NCI-H2196 treated with DMSO at 0.1 percent for 48 hours (cell line): ENCODE data around the gene RANBP3.
A peak's percentile ranks its signal among the peaks of the same experiment; 100 is the strongest.

Source experiments
- DNase-seq: peaks from one replicate; lab custom pipeline; 2025; ENCODE audit not compliant: unreplicated experiment; lab: John Stamatoyannopoulos, UW

Gene RANBP3

DNA sequence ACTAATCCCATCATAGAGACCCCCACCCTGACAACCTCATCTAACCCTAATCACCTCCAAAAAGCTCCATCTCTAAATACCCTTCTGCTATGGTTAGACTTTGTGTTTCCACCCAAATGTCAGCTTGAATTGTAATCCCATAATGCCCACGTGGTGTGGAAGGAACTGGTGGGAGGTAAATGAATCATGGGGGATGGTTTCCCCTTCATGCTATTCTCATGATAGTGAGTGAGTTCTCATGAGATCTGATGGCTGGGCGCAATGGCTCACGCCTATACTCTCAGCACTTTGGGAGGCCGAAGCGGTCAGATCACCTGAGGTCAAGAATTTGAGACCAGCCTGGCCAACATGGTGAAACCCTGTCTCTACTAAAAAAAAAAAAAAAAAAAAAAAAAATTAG, 70.7 kb downstream of the RANBP3 start:
- no peak for DNase-seq

DNA sequence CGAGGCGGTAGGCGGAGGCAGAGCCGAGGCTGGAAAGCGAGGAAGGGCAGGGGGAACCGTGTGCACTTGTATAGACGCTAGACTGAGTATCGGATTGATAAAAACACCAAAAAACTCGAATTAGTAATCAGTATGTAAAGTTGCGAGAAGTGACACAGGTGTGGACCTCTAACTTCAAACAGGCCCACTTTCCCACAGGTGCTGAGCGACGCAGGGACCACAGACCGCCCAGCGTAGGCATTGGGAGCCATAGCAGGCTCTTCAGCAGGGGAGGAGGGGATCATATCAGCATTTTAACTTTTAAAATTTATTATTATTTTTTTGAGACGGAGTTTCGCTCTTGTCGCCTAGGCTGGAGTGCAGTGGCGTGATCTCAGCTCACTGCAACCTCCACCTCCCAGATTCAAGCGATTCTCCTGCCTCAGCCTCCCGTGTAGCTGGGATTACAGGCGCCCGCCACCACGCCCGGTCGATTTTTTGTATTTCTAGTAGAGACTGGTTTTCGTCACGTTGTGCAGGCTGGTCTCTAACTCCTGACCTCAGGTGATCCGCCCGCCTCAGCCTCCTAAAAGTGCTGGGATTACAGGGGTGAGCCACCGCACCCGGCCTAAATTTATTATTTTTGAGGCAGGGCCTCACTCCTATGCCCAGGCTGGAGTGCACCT, 72.7 kb downstream of the RANBP3 start:
- DNase-seq, result no peak

DNA sequence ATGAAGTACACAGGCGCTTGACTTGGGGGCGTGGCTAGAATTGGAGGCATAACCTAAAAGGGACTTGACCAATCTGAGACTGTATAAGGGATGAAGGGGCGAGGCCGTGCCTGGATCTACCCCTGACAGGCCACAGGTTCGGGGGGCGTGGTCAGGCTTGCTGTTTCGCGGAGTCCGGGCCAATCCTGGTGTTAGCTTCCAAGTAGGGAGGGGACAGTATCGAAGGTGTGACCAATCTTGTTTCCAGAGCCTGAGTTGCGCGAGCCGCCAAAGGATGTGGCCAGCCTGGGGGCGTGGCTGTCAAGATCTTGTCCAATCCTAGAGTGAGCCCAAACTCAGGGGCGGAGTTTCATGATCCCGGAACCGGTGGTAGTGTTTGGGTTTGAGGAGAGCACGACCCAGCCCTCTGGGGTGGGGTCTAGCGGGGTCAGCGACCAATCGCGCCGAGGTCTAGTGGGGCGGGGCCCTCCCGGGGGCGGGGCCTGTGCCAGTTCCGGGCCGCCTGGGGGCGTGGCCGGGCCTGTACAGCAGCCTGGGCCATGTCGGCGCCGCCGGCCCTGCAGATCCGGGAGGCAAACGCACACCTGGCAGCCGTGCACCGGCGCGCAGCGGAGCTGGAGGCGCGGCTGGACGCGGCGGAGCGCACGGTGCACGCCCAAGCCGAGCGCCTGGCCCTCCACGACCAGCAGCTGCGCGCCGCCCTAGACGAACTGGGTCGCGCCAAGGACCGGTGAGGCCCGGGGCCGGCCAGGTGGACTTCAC, 73.4 kb downstream of the RANBP3 start, which contains the start of gene VMAC:
Gene VMAC (plus strand): TSS at position 521 of the 762 bp plus-strand sequence. CDS start 19 bp downstream, at position 540.
- peak; percentile 100 for DNase-seq

DNA sequence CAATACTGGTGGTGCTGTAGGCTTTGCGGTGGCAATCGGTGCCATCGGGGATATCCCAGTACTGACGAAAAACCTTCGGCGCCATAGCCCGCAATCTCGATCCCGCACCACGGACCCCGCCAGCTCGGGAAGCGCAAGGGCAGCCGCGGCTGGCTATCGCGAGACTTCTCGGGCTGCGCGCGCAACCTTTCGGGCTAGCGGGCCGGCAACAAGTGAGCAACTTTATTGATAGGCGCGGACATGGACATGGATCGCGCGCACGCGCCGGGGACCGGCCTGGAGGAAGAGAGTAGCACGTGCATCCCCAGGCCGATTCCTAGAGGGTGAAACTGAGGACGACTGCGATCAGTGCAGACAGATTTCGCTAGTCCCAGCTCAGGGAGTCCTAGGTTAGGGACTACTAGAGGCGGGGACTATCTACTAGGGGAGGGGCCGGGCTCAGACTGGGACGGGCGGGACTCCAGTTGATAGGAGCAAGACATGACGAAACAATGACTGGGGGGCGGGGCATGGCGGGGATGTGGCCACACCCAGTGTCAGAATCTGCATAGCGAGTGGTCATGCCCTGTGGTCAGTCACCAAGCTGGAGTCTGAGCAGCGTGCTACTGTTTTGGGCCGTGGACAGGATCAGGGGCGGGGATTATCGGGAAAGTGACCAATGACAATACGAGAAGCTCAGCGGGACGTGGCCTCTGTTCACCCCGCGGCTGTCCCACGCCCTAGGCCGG, 74.2 kb downstream of the RANBP3 start, which contains the start of gene NDUFA11:
Gene NDUFA11 (minus strand): TSS at position 167 of the 728 bp plus-strand sequence. CDS start 82 bp downstream, at position 85.
- DNase-seq, result peak; percentile 95

DNA sequence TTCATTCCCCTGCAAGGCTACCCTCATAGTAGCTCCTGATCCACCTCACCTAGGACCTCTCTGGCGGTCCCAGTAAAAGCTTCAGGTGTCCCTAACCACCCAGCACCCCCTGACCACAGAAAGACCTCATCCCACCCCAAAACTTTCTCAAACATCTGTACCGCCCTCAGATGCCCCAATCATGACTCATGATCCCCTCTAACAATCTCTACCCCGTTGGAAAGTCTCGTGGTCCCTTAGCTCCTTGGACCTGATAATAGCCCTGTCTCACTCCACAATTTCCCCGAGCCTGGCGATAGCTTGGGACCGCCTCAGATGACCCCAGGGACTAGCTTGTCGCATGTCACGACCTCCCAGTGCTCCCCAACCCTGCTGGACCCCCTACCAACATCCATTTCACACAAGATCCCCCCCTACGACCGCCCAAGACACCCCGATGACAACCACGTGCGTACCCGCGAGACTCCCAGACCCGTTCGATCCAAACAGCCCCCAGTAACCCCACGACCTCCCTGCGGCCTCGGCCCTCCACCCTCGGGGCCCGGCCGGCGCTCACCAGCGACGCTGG, 74.8 kb downstream of the RANBP3 start:
- no peak for DNase-seq

DNA sequence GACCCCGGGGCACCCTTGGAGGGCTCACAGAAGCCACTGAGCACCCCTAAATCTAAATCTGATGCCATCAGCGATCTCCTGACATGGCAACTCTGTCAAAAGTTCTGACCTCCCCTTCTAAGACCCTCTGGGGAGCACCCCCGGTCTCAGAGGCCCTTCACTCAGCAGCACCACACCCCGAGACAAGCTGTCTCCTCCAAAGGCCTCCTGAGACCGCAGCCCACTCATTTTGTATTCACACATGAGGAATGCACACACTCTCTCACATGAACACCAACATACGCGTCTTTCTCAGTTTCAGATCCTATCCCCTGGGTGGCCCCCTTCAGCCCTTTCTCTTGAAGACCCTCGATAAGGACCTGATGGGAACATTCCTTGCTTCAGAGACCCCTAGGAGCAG, 77.0 kb downstream of the RANBP3 start:
- DNase-seq, result no peak

DNA sequence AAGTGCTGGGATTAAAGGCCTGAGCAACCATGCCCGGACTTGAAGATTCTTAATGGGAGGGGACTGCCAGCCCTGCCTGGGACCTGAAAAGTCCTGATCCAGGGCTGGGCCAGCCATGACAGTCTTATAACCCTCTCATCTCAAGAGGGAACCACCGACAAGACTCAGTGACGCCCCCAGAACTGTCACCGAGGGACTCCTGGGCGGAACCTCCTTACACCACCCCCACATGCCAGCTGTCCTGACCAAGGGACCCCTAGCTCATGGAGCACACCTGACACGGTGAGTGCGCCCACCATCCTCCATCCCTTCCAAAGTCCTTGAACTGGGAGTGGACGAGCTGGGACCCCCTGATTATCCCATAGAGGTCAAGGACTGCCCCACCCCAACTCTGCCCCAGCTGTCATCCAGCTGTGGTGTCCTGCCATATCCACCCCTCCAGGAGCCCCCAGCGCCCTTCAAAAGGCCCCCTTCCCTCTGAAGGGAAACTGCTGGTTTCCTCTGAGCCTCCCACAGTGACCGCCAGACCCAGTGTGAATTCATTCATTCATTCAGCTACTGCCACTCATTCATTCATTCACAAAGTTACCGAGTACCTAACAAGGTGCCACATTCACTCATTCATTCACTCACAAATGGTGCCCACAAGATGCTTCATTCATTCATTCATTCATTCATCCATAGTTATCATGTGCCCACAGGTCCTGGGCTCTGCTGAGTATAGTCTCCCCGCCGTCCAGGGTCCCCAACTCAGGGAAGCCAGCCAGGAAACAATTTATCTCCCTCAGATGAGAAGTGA, 78.0 kb downstream of the RANBP3 start:
- DNase-seq, result no peak

DNA sequence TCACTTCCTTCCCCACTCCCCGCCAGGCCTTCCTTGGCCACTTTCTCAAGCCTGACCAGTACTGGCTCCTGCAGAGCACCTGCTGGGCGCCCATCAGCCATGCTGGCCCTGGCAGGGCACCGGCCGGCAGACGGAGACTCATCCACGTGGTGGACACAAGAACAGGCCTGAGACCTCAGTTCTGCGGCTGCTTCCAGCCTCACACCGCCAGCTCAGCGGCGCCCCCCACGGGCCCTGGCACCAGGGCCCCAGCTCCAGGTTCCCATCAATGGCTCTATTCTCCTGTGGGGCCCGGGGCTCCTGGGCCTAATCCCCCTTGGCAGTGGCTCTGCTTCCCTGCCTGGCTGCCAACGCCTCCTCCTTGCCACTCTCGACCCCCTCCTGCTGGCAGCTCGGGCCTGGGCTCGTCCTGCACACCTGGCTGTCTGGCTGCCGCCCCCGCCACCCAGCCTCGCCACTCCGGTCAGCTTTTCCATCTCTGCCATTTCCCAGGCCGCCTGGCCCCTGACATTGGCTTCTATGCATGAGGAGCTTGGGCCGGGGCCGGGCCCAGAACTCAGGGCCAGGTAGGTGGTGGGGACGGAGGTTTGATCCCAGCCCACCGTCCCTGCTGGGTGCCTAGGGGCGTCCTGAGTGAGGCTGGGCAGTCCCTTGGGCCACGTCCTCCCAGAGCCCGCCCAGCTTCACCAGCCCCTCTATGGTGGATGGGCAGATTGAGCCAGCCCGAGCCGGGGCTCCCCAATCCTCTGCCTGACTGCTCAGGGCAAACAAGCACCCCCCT, 80.6 kb downstream of the RANBP3 start:
- DNase-seq, result no peak

DNA sequence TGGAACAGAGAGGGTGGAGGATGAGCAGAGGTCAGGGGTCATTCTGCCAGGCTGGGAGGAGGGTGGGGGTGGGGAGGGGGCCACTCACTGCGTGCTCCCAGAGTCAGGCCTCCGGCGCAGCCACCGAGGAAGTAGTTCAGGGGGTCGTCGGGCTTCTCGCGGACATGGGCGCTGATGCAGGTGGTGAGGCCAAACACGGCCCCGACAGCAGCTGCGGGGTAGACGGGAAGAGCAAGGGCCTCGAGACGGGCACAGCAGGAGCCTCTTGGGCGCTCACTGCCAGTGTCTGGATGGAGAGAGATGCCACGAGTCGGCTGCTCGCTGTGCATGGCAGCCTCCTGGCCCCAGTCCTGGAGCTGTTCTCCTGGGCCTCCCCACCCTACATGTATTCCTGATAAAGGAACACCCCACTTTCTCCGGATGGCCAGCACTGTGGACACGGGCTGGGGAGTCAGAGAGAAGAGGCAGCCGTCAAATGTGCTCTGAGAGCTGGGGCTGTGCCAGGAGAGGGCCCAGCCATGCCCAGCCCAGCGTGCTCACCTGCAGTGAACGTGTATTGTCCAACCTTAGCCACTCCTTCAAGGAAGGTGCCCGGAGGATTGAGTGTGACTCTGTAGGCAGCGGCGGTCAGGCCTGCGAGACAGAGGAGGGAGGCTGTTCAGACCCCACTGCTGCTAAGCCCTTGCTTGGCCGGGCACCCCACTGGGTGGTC, 81.4 kb downstream of the RANBP3 start:
- DNase-seq, result no peak

DNA sequence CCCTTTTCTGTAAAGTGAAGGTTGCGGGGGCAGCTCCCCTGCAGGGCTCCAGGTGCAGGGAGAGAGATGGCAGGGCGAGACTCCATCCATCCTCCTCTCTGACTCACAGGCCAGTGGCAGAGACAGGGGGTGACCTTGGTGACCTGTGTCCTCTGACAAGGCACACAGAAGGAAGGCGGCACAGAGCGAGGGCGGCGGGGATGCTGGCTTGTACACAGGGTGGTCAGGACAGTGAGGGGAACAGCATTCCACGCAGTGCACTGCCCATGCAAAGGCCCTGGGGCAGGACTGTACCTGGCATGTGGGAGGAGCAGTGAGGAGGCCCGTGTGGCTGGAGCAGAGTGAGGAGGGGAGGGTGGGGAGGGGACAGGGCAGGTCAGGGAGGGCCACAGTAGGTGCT, 82.0 kb downstream of the RANBP3 start:
- DNase-seq, result no peak

DNA sequence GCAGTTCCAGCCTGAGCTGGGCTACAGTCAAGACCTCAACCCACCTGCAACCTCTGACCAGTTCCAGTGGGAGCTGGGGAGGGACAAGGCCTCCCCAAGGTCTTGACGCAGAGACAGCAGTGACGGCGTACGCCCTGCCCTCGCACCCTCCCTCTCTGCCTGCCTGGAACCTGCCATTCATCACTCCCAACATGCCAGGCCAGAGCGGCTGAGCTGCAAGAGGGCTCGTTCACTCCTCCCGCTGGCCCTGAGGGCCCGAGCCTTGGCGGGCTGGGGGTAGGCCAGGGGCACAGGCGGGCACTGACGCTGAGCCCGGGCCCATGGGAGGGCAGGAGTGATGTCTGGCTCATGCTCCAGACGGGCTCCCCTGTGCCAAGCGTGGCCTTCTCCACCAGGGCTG, 82.5 kb downstream of the RANBP3 start:
- DNase-seq, result no peak

DNA sequence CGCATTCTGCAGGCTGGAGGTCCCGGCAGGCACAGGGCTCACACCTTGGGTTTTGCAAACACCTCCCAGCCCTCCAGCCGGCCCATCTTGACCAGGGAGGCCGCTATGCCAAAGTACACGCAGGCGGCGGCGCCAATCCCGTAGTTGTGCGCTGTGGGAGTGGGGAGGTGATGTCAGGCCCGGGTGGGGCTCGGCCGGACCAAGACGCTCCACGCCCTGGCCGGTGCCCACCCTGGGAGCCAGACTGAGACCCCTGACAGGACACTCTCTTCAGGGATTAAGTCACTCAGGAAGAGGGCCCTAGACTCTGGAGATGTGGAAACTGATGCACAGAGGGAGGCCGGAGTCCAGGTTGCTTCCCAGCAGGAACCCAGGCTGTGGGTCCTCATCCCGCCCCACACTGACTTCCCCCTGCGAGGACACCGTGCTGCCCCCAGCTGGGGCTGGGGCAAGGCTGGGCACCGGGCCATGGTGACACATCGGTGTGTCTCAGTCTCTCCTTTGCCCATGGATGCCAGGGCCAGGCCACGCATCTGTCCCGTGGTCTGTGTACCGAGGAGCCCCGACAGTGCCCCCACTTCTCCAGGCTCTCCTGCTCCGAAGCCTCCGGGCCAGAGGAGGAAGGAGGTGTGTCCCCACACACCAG, 83.1 kb downstream of the RANBP3 start:
- DNase-seq, result no peak

DNA sequence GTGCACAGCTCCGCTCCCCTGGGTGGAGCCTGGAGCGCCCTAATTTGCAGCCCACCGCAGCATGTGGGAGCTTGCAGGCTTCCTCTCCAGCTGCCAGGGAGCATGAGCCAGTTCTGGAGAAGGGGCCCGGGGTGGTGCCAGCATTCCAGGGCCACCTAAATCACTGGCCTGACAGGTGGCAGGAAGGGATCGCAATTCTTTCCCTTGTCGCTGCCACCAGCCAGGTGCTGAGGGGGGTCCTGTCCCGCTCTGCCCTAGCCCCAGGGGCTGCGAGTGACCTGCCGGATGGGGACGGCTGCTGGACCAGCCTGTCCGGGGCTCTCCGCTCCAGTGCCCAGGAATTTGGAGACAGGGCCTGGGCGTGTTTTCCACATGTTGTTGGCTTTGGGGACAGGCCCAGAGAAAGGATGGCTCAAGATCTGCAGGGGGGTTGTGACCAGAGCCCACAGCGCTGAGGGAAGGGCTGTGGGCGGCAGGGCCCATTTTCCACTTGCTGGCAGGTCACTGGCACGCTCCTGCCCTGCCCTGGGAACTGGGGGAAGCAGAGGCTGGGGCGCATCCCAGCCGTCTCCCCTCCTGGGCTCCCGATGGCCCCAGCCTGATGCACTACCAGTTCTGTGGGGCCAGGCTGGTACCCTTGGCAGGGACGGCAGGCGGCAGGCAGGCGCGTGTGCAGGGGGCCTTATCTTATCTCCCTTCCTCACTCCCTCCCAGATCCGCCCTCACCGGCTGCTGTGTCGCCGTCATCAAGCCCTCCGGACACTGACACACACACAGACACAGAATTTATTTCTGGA, 83.8 kb downstream of the RANBP3 start:
- no peak for DNase-seq

DNA sequence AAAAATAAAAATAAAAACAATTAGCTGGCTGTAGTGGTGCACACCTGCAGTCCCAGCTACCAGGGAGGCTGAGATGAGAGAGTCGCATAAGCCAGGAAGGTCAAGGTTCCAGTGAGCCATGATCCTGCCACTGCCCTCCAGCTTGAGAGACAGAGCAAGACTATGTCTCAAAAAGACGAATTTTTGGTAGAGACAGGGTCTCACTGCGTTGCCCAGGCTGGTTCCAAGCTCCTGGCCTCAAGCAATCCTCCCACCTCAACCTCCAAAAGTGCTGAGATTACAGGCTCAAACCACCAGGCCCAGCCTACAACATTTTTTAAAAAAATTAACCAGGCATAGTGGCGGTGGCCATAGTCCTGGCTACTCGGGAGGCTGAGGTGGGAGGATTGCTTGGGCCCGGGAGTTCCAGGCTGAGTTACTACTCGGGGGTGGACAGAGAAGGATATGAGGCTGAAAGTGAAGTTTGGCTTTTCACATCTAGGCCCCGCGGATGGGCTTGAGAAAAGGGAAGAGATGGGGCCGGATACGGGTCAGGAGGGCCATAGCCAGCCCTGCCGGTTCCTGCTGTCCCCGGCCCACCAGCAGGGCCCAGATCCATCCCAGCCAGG, 84.5 kb downstream of the RANBP3 start:
- no peak for DNase-seq

DNA sequence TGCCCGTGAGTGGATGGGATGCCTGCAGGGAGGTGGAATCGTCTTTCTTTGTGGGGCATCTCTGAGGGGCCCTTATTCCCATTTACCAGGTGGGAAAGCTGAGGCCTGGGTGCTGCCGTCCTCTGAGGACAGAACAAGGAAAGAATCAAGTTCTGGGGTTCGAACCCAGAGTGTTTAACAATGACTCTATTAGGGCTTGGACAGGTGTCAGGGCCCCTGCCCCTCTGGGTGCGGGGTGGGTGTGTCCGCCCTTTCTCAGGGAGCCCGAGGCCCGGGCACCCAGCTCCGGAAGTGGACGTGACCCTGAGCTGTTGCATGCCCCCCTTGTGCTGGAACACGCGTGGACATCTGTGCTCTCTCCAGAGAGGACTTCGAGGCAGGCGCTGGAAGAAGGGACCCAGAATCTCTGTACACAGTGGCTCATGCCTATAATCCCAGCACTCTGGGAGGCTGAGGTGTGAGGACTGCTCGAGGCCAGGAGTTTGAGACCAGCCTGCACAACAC, 85.1 kb downstream of the RANBP3 start:
- no peak for DNase-seq

DNA sequence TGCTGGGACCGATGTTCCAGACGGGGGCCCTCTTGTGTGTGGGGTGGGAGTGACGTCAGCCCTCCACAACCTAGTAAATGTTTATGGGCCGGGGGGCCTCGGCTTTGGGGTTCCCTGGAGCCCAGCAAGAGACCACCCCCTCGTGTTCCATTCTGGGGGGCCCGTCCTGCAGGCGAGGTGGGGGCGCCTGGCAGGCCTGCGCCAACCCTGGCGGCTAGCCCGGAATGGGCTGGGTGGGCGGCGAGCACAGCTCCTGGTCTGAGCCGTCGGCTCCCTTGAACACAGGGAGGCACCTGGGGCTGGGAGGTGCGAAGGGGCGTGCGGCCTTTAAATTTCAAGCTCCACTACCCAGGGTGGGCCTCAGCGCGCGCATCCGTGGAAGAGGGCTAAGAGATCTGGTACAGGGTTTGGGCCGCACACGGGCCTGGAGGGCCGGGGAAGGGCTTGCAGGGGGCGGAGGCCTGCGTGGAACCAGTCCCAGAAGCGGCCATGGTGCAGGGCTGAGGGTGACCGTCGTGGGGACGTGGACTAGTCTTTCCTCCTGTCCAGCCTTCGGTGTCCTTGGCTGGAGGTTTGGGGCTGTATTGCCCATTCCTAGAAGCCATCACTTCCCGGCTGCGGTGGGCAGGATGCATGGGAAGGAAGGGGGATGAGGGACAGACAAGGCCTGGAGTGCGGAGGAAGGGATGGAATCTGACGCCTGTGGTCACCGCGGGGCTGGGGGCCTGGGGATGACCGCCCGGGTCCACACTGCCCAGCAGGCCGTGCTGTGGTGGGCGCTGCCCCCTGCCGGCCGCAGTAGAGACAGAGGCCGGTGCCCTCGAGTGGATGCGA, 85.8 kb downstream of the RANBP3 start:
- no peak for DNase-seq

DNA sequence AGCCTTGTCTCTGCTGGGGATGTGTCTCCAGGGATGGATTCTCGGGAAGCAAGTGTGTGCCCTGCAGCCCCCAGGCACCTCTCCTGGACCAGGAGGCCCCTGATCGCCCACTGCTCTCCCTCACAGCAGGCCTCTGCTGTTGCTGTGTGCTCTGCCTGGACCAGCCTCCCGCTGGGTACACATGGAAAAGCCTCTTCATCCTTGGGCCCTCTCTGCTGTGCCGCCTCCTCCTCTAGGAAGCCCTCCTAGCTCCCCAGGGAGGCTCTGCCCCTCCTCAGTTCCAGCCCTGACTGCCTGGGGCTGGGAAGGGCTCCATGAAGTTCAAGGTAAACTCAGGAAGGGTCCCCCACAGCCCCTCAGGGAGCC, 86.4 kb downstream of the RANBP3 start:
- no peak for DNase-seq
